ENCODE results near the gene ZNF212.
"Not testable (repeated sequence)": the region's sequence is repeated elsewhere in the genome, so short reads cannot be mapped to it uniquely, and the experiment has no call there.

ZNF212 gene

GRCh38 chr7:149240637-149241036 lies 1.2 kb downstream of the ZNF212 start:
- H3K4me1 ChIP-seq (ENCODE audit: control insufficient read depth in 1 of 2, insufficient read depth in 2 of 2, low read length in 2 of 2) = peaks cover 7 to 19% of the 10 kb centered on the region in 2 donors
- H3K9me3 ChIP-seq (ENCODE audit: control insufficient read depth in 1 of 2, low read length in 2 of 2) = no peaks in the 10 kb centered on the region
- H3K36me3 ChIP-seq (ENCODE audit: control insufficient read depth in 1 of 2, insufficient read depth in 2 of 2, low read length in 2 of 2) = no peaks in the 10 kb centered on the region
- no peaks in the 10 kb centered on the region for H3K27me3 ChIP-seq (ENCODE audit: low read depth, low read length)
- peak overlapping the region; percentile 98 to 99 for H3K4me3 ChIP-seq (ENCODE audit: low read depth in 1 of 2, low read length in 2 of 2)
- no peak overlapping the region for H3K27ac ChIP-seq (ENCODE audit: low read length)

DNA sequence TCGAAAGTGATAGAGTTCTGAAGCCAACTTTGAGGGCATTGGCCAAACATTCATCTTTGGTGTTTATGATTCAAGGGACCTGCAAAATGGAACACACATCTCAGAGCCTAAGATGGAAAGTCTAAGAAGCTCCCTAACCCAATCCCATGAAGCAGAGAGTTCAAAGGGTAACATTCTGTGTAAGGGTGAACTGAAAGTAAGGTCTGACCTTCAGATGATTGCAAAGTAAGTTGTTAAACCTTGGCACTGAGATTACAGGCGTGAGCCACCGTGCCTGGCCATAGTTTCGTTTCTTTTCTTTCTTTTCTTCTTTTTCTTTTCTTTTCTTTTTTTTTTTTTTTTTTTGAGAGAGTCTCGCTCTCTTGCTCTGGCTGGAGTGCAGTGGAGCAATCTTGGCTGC lies 2.2 kb downstream of the ZNF212 start:
- Histone ChIP-seq H3K27ac (ENCODE audit: low read length) (no peak overlapping the region), H3K4me3 (ENCODE audit: low read depth in 1 of 2, low read length in 2 of 2) (no peak overlapping the region), H3K27me3 (ENCODE audit: low read depth, low read length) (no peaks in the 10 kb centered on the region), H3K36me3 (ENCODE audit: control insufficient read depth in 1 of 2, insufficient read depth in 2 of 2, low read length in 2 of 2) (no peaks in the 10 kb centered on the region), H3K9me3 (ENCODE audit: control insufficient read depth in 1 of 2, low read length in 2 of 2) (no peaks in the 10 kb centered on the region), H3K4me1 (ENCODE audit: control insufficient read depth in 1 of 2, insufficient read depth in 2 of 2, low read length in 2 of 2) (peaks cover 7 to 19% of the 10 kb centered on the region in 2 donors)

GRCh38 chr7:149245244-149245643 lies 5.8 kb downstream of the ZNF212 start:
- no peak overlapping the region for H3K27ac ChIP-seq (ENCODE audit: low read length)
- no peaks in the 10 kb centered on the region for H3K27me3 ChIP-seq (ENCODE audit: low read depth, low read length)
- H3K4me1 ChIP-seq (ENCODE audit: control insufficient read depth in 1 of 2, insufficient read depth in 2 of 2, low read length in 2 of 2) = peaks cover 7 to 15% of the 10 kb centered on the region in 2 donors
- peaks cover 0 to 4% of the 10 kb centered on the region in 2 donors for H3K36me3 ChIP-seq (ENCODE audit: control insufficient read depth in 1 of 2, insufficient read depth in 2 of 2, low read length in 2 of 2)
- H3K9me3 ChIP-seq (ENCODE audit: control insufficient read depth in 1 of 2, low read length in 2 of 2) = no peaks in the 10 kb centered on the region
- no peak overlapping the region for H3K4me3 ChIP-seq (ENCODE audit: low read depth in 1 of 2, low read length in 2 of 2)

GRCh38 chr7:149245744-149246143 lies 6.3 kb downstream of the ZNF212 start:
- peaks cover 4 to 9% of the 10 kb centered on the region in 2 donors for H3K36me3 ChIP-seq (ENCODE audit: control insufficient read depth in 1 of 2, insufficient read depth in 2 of 2, low read length in 2 of 2)
- no peaks in the 10 kb centered on the region for H3K27me3 ChIP-seq (ENCODE audit: low read depth, low read length)
- H3K9me3 ChIP-seq (ENCODE audit: control insufficient read depth in 1 of 2, low read length in 2 of 2) = no peaks in the 10 kb centered on the region
- H3K27ac ChIP-seq (ENCODE audit: low read length) = no peak overlapping the region
- peaks cover 2 to 10% of the 10 kb centered on the region in 2 donors for H3K4me1 ChIP-seq (ENCODE audit: control insufficient read depth in 1 of 2, insufficient read depth in 2 of 2, low read length in 2 of 2)
- H3K4me3 ChIP-seq (ENCODE audit: low read depth in 1 of 2, low read length in 2 of 2) = no peak overlapping the region

- H3K27me3 ChIP-seq (ENCODE audit: low read depth, low read length) = no peaks in the 10 kb centered on the region
- H3K9me3 ChIP-seq (ENCODE audit: control insufficient read depth in 1 of 2, low read length in 2 of 2) = no peaks in the 10 kb centered on the region
- H3K4me1 ChIP-seq (ENCODE audit: control insufficient read depth in 1 of 2, insufficient read depth in 2 of 2, low read length in 2 of 2) = no peaks in the 10 kb centered on the region
- no peak overlapping the region for H3K27ac ChIP-seq (ENCODE audit: low read length)
- no peak overlapping the region for H3K4me3 ChIP-seq (ENCODE audit: low read depth in 1 of 2, low read length in 2 of 2)
- H3K36me3 ChIP-seq (ENCODE audit: control insufficient read depth in 1 of 2, insufficient read depth in 2 of 2, low read length in 2 of 2) = peaks cover 26 to 34% of the 10 kb centered on the region in 2 donors
Measured at GRCh38 chr7:149248777-149249176, 9.3 kb downstream of the ZNF212 start.

GRCh38 chr7:149250151-149250550 lies 10.7 kb downstream of the ZNF212 start:
- peaks cover 38 to 47% of the 10 kb centered on the region in 2 donors for H3K36me3 ChIP-seq (ENCODE audit: control insufficient read depth in 1 of 2, insufficient read depth in 2 of 2, low read length in 2 of 2)
- not testable (repeated sequence) for H3K27ac ChIP-seq (ENCODE audit: low read length)

GRCh38 chr7:149251518-149251917 lies 12.1 kb downstream of the ZNF212 start:
- H3K27ac ChIP-seq (ENCODE audit: low read length); H3K27me3 ChIP-seq (ENCODE audit: low read depth, low read length); H3K4me3 ChIP-seq (ENCODE audit: low read depth in 1 of 2, low read length in 2 of 2); H3K9me3 ChIP-seq (ENCODE audit: control insufficient read depth in 1 of 2, low read length in 2 of 2); H3K4me1 ChIP-seq (ENCODE audit: control insufficient read depth in 1 of 2, insufficient read depth in 2 of 2, low read length in 2 of 2): not testable (repeated sequence)
- H3K36me3 ChIP-seq (ENCODE audit: control insufficient read depth in 1 of 2, insufficient read depth in 2 of 2, low read length in 2 of 2) = peaks cover 43 to 59% of the 10 kb centered on the region in 2 donors

More at GRCh38 chr7:149250151-149250550, 10.7 kb downstream of the ZNF212 start:
- H3K4me3 ChIP-seq (ENCODE audit: low read depth in 1 of 2, low read length in 2 of 2); H3K27me3 ChIP-seq (ENCODE audit: low read depth, low read length); H3K9me3 ChIP-seq (ENCODE audit: control insufficient read depth in 1 of 2, low read length in 2 of 2); H3K4me1 ChIP-seq (ENCODE audit: control insufficient read depth in 1 of 2, insufficient read depth in 2 of 2, low read length in 2 of 2): not testable (repeated sequence)

GRCh38 chr7:149252378-149252777 lies 12.9 kb downstream of the ZNF212 start:
- Histone ChIP-seq H3K27ac (ENCODE audit: low read length) (no peak overlapping the region), H3K4me3 (ENCODE audit: low read depth in 1 of 2, low read length in 2 of 2) (no peak overlapping the region), H3K27me3 (ENCODE audit: low read depth, low read length) (no peaks in the 10 kb centered on the region), H3K9me3 (ENCODE audit: control insufficient read depth in 1 of 2, low read length in 2 of 2) (no peaks in the 10 kb centered on the region), H3K4me1 (ENCODE audit: control insufficient read depth in 1 of 2, insufficient read depth in 2 of 2, low read length in 2 of 2) (no peaks in the 10 kb centered on the region), H3K36me3 (ENCODE audit: control insufficient read depth in 1 of 2, insufficient read depth in 2 of 2, low read length in 2 of 2) (peaks cover 43 to 63% of the 10 kb centered on the region in 2 donors)

DNA sequence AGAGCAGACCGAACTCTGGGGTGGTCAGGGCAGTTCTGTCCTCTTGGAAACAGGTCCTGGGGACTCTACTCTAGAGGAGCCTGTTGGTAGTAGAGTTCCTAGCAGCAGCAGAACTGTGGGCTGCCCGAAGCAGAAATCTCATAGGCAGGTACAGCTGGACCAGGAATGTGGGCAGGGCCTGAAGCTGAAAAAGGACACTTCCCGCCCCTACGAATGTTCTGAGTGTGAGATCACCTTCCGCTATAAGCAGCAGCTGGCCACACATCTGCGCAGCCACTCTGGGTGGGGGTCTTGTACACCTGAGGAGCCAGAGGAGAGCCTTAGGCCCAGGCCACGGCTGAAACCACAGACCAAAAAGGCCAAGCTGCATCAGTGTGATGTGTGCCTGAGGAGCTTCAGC lies 14.2 kb downstream of the ZNF212 start:
- Histone ChIP-seq H3K4me3 (ENCODE audit: low read depth in 1 of 2, low read length in 2 of 2) (no peak overlapping the region), H3K27ac (ENCODE audit: low read length) (no peak overlapping the region), H3K27me3 (ENCODE audit: low read depth, low read length) (no peaks in the 10 kb centered on the region), H3K4me1 (ENCODE audit: control insufficient read depth in 1 of 2, insufficient read depth in 2 of 2, low read length in 2 of 2) (no peaks in the 10 kb centered on the region), H3K9me3 (ENCODE audit: control insufficient read depth in 1 of 2, low read length in 2 of 2) (no peaks in the 10 kb centered on the region), H3K36me3 (ENCODE audit: control insufficient read depth in 1 of 2, insufficient read depth in 2 of 2, low read length in 2 of 2) (peaks cover 43 to 63% of the 10 kb centered on the region in 2 donors)

DNA sequence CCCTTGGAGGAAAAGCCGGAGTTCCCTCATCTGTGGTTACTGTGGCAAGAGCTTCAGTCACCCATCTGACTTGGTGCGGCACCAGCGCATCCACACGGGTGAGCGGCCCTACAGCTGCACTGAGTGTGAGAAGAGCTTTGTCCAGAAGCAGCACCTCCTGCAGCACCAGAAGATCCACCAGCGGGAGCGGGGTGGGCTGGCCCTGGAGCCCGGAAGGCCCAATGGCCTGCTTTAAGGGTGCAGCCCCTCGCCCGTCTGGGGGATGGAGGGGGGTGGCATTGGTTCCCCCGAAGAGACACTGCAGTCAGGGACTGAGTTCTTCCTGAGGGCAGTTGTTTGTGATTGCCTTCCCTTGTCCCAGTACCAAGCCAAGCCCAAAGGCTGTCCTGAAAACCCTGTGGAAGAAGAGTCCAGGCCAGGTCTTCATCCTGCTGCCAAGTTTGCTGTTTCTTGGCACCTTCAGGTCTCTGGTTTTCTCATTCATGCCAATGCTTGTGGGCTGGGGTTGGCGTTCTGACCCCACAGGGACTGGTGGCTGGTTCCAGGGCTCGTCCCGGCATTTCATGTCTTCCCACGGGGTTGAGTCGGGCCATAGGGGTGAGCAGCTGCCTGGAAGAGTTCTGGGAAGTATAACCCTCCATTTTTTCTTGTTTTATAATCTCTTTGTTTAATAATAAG lies 14.9 kb downstream of the ZNF212 start:
- Histone ChIP-seq H3K27me3 (ENCODE audit: low read depth, low read length) (no peaks in the 10 kb centered on the region), H3K4me3 (ENCODE audit: low read depth in 1 of 2, low read length in 2 of 2) (no peak overlapping the region), H3K4me1 (ENCODE audit: control insufficient read depth in 1 of 2, insufficient read depth in 2 of 2, low read length in 2 of 2) (no peaks in the 10 kb centered on the region), H3K27ac (ENCODE audit: low read length) (no peak overlapping the region), H3K9me3 (ENCODE audit: control insufficient read depth in 1 of 2, low read length in 2 of 2) (no peaks in the 10 kb centered on the region), H3K36me3 (ENCODE audit: control insufficient read depth in 1 of 2, insufficient read depth in 2 of 2, low read length in 2 of 2) (peaks cover 43 to 63% of the 10 kb centered on the region in 2 donors)

GRCh38 chr7:149255174-149255573 lies 15.7 kb downstream of the ZNF212 start:
- Histone ChIP-seq H3K4me3 (ENCODE audit: low read depth in 1 of 2, low read length in 2 of 2) (no peak overlapping the region), H3K9me3 (ENCODE audit: control insufficient read depth in 1 of 2, low read length in 2 of 2) (no peaks in the 10 kb centered on the region), H3K27me3 (ENCODE audit: low read depth, low read length) (no peaks in the 10 kb centered on the region), H3K4me1 (ENCODE audit: control insufficient read depth in 1 of 2, insufficient read depth in 2 of 2, low read length in 2 of 2) (no peaks in the 10 kb centered on the region), H3K36me3 (ENCODE audit: control insufficient read depth in 1 of 2, insufficient read depth in 2 of 2, low read length in 2 of 2) (peaks cover 43 to 60% of the 10 kb centered on the region in 2 donors), H3K27ac (ENCODE audit: low read length) (no peak overlapping the region)

DNA sequence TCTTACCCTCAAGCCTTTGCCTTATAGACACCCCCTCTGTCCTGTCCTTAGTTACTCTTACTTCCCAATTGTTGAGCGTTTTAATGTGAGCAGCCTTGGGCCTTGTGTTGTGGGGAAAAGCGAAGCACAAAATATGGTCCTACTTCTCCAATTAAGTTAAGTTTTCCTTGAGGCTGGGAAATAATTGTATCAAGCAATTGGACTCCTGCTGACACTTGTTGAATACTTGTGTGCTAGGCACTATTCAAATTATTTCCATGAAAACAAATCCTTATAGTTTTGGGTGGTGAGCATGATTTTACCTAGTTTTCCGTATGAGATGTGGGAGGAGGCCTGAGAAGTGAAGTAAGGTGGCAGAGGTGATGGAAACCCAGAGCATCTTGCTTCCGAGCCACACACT lies 17.1 kb downstream of the ZNF212 start:
- no peak overlapping the region for H3K4me3 ChIP-seq (ENCODE audit: low read depth in 1 of 2, low read length in 2 of 2)
- no peak overlapping the region for H3K27ac ChIP-seq (ENCODE audit: low read length)
- no peaks in the 10 kb centered on the region for H3K9me3 ChIP-seq (ENCODE audit: control insufficient read depth in 1 of 2, low read length in 2 of 2)
- H3K27me3 ChIP-seq (ENCODE audit: low read depth, low read length) = no peaks in the 10 kb centered on the region
- H3K36me3 ChIP-seq (ENCODE audit: control insufficient read depth in 1 of 2, insufficient read depth in 2 of 2, low read length in 2 of 2) = peaks cover 37 to 51% of the 10 kb centered on the region in 2 donors
- H3K4me1 ChIP-seq (ENCODE audit: control insufficient read depth in 1 of 2, insufficient read depth in 2 of 2, low read length in 2 of 2) = no peaks in the 10 kb centered on the region

Measured in muscle layer of duodenum (tissue), 2 donors.